GM21423 (cell line): ENCODE measurements around the gene B4GALT7.
A peak's percentile ranks its signal among the peaks of the same experiment; 100 is the strongest.

Experiments
- ATAC-seq: cut with Tn5 transposase; IDR thresholded peaks from one replicate; pipeline ENCODE4 v1.9.1; 2021; ENCODE audit warnings: mild to moderate bottlenecking, moderate library complexity; ENCODE audit not compliant: unreplicated experiment

Gene B4GALT7

GRCh38 chr5:177592905-177593304 lies 7.0 kb upstream of the B4GALT7 start:
- no peak for ATAC-seq

- no peak for ATAC-seq
Measured at GRCh38 chr5:177593511-177593910, 6.4 kb upstream of the B4GALT7 start.

GRCh38 chr5:177594071-177594470 lies 5.9 kb upstream of the B4GALT7 start:
- no peak for ATAC-seq

- no peak for ATAC-seq
Measured at GRCh38 chr5:177595026-177595585, 4.8 kb upstream of the B4GALT7 start.

- ATAC-seq: no peak
Measured at GRCh38 chr5:177595991-177596774, 3.7 kb upstream of the B4GALT7 start.

GRCh38 chr5:177596775-177597238 lies 3.1 kb upstream of the B4GALT7 start:
- no peak for ATAC-seq

GRCh38 chr5:177598477-177598876 lies 1.5 kb upstream of the B4GALT7 start:
- ATAC-seq: no peak

- peak; percentile 22 for ATAC-seq
Measured at GRCh38 chr5:177600508-177601018, 631 bp downstream of the B4GALT7 start.

- ATAC-seq: no peak
Measured at GRCh38 chr5:177601126-177601525, 1.2 kb downstream of the B4GALT7 start.

GRCh38 chr5:177601577-177602457 lies 1.9 kb downstream of the B4GALT7 start:
- ATAC-seq: no peak

GRCh38 chr5:177602458-177602830 lies 2.5 kb downstream of the B4GALT7 start:
- no peak for ATAC-seq

- ATAC-seq: no peak
Measured at GRCh38 chr5:177603631-177604030, 3.7 kb downstream of the B4GALT7 start.

GRCh38 chr5:177604116-177604521 lies 4.2 kb downstream of the B4GALT7 start:
- ATAC-seq: no peak

- no peak for ATAC-seq
Measured at GRCh38 chr5:177604656-177605055, 4.7 kb downstream of the B4GALT7 start.

GRCh38 chr5:177605078-177605477 lies 5.1 kb downstream of the B4GALT7 start:
- ATAC-seq: no peak

GRCh38 chr5:177605667-177606066 lies 5.7 kb downstream of the B4GALT7 start:
- no peak for ATAC-seq

- no peak for ATAC-seq
Measured at GRCh38 chr5:177606071-177607051, 6.4 kb downstream of the B4GALT7 start.

- no peak for ATAC-seq
Measured at GRCh38 chr5:177607115-177607451, 7.2 kb downstream of the B4GALT7 start.

GRCh38 chr5:177607452-177608192 lies 7.7 kb downstream of the B4GALT7 start:
- ATAC-seq: no peak
